ENCODE results near the gene IFT122. TPM values are rescaled to one million over a fixed set of nuclear protein-coding genes. Genes with fewer than 3 reads are reported as not detected.

Gene IFT122
- total RNA-seq, 2 experiments from 2014 or later: 27.8 to 32.4 TPM

- Mint-ChIP-seq H3K9me3 (no peaks in the 10 kb centered on the region), H3K4me3 (no peak overlapping the region), H3K27ac (no peak overlapping the region), H3K4me1 (ENCODE audit: low read depth) (no peaks in the 10 kb centered on the region), H3K27me3 (ENCODE audit: low read depth) (no peaks in the 10 kb centered on the region), H3K36me3 (ENCODE audit: low read depth) (no peaks in the 10 kb centered on the region)
- DNase-seq: no peak
- intact Hi-C loops (cut with micrococcal nuclease): no loop called here
- CTCF ChIA-PET: no interaction called here
These were observed 90.8 kb downstream of the IFT122 start for GRCh38 chr3:129530821-129531220.

- H3K27me3 Mint-ChIP-seq (ENCODE audit: low read depth): no peaks in the 10 kb centered on the region
- no peaks in the 10 kb centered on the region for H3K36me3 Mint-ChIP-seq (ENCODE audit: low read depth)
- H3K9me3 Mint-ChIP-seq: no peaks in the 10 kb centered on the region
- no peak for DNase-seq
- no peak overlapping the region for H3K27ac Mint-ChIP-seq
- intact Hi-C loops (cut with micrococcal nuclease): no loop called here
- no peak overlapping the region for H3K4me3 Mint-ChIP-seq
- CTCF ChIA-PET: no interaction called here
- no peaks in the 10 kb centered on the region for H3K4me1 Mint-ChIP-seq (ENCODE audit: low read depth)
These were observed 91.7 kb downstream of the IFT122 start for GRCh38 chr3:129531699-129532098.

- H3K4me3 Mint-ChIP-seq: no peak overlapping the region
- no peaks in the 10 kb centered on the region for H3K36me3 Mint-ChIP-seq (ENCODE audit: low read depth)
- no peaks in the 10 kb centered on the region for H3K27me3 Mint-ChIP-seq (ENCODE audit: low read depth)
- no peaks in the 10 kb centered on the region for H3K9me3 Mint-ChIP-seq
- CTCF ChIA-PET: interaction anchor here (0.6 to 0.7 kb wide), 2 partner anchors 15 to 320 kb away, joined by 3 read pairs; no protein-coding TSS in a partner anchor
- intact Hi-C loops (cut with micrococcal nuclease): no loop called here
- no peaks in the 10 kb centered on the region for H3K4me1 Mint-ChIP-seq (ENCODE audit: low read depth)
- no peak overlapping the region for H3K27ac Mint-ChIP-seq
- DNase-seq: no peak
These were observed 92.2 kb downstream of the IFT122 start for GRCh38 chr3:129532261-129532660.

- CTCF ChIA-PET: no interaction called here
- H3K27me3 Mint-ChIP-seq (ENCODE audit: low read depth): no peaks in the 10 kb centered on the region
- no peaks in the 10 kb centered on the region for H3K4me1 Mint-ChIP-seq (ENCODE audit: low read depth)
These were observed 93.4 kb downstream of the IFT122 start for GRCh38 chr3:129533406-129533805.

GRCh38 chr3:129534428-129535027 is 94.5 kb downstream of the IFT122 start:
- DNase-seq: no peak
- Mint-ChIP-seq H3K4me1 (ENCODE audit: low read depth) (no peaks in the 10 kb centered on the region), H3K4me3 (no peak overlapping the region), H3K27me3 (ENCODE audit: low read depth) (no peaks in the 10 kb centered on the region), H3K27ac (no peak overlapping the region), H3K9me3 (no peaks in the 10 kb centered on the region), H3K36me3 (ENCODE audit: low read depth) (no peaks in the 10 kb centered on the region)
- intact Hi-C loops (cut with micrococcal nuclease): no loop called here
- CTCF ChIA-PET: no interaction called here

More at GRCh38 chr3:129533406-129533805, 93.4 kb downstream of the IFT122 start:
- no peak for DNase-seq
- H3K36me3 Mint-ChIP-seq (ENCODE audit: low read depth): no peaks in the 10 kb centered on the region
- no peak overlapping the region for H3K27ac Mint-ChIP-seq
- intact Hi-C loops (cut with micrococcal nuclease): no loop called here
- no peak overlapping the region for H3K4me3 Mint-ChIP-seq
- H3K9me3 Mint-ChIP-seq: no peaks in the 10 kb centered on the region

- H3K27me3 Mint-ChIP-seq (ENCODE audit: low read depth): no peaks in the 10 kb centered on the region
- no peak overlapping the region for H3K4me3 Mint-ChIP-seq
- no peaks in the 10 kb centered on the region for H3K9me3 Mint-ChIP-seq
- DNase-seq: no peak
- CTCF ChIA-PET: interaction anchor here (0.6 kb wide), 1 partner anchor 462 kb away, joined by 3 read pairs; no protein-coding TSS in a partner anchor
- intact Hi-C loops (cut with micrococcal nuclease): no loop called here
- H3K4me1 Mint-ChIP-seq (ENCODE audit: low read depth): no peaks in the 10 kb centered on the region
- H3K27ac Mint-ChIP-seq: no peak overlapping the region
- no peaks in the 10 kb centered on the region for H3K36me3 Mint-ChIP-seq (ENCODE audit: low read depth)
These were observed 95.1 kb downstream of the IFT122 start for GRCh38 chr3:129535075-129535474.

GRCh38 chr3:129536374-129536667 is 96.3 kb downstream of the IFT122 start:
- no peaks in the 10 kb centered on the region for H3K9me3 Mint-ChIP-seq
- CTCF ChIA-PET: interaction anchor here (0.6 kb wide), 1 partner anchor 30 kb away, joined by 3 read pairs; no protein-coding TSS in a partner anchor

GRCh38 chr3:129536804-129537203 is 96.8 kb downstream of the IFT122 start:
- CTCF ChIA-PET: interaction anchor here (0.6 kb wide), 1 partner anchor 30 kb away, joined by 3 read pairs; no protein-coding TSS in a partner anchor

More at GRCh38 chr3:129536374-129536667, 96.3 kb downstream of the IFT122 start:
- intact Hi-C loops (cut with micrococcal nuclease): no loop called here
- no peak overlapping the region for H3K4me3 Mint-ChIP-seq
- no peaks in the 10 kb centered on the region for H3K36me3 Mint-ChIP-seq (ENCODE audit: low read depth)
- H3K4me1 Mint-ChIP-seq (ENCODE audit: low read depth): no peaks in the 10 kb centered on the region
- DNase-seq: no peak
- no peaks in the 10 kb centered on the region for H3K27me3 Mint-ChIP-seq (ENCODE audit: low read depth)
- H3K27ac Mint-ChIP-seq: no peak overlapping the region

GRCh38 chr3:129539206-129539605 is 99.2 kb downstream of the IFT122 start:
- no peaks in the 10 kb centered on the region for H3K36me3 Mint-ChIP-seq (ENCODE audit: low read depth)
- CTCF ChIA-PET: no interaction called here
- intact Hi-C loops (cut with micrococcal nuclease): no loop called here

More at GRCh38 chr3:129536804-129537203, 96.8 kb downstream of the IFT122 start:
- no peaks in the 10 kb centered on the region for H3K9me3 Mint-ChIP-seq
- H3K4me1 Mint-ChIP-seq (ENCODE audit: low read depth): no peaks in the 10 kb centered on the region
- H3K27ac Mint-ChIP-seq: no peak overlapping the region
- no peak for DNase-seq
- intact Hi-C loops (cut with micrococcal nuclease): no loop called here
- no peaks in the 10 kb centered on the region for H3K36me3 Mint-ChIP-seq (ENCODE audit: low read depth)
- H3K4me3 Mint-ChIP-seq: no peak overlapping the region
- H3K27me3 Mint-ChIP-seq (ENCODE audit: low read depth): no peaks in the 10 kb centered on the region

GRCh38 chr3:129540776-129541516 is 100.9 kb downstream of the IFT122 start:
- H3K36me3 Mint-ChIP-seq (ENCODE audit: low read depth): no peaks in the 10 kb centered on the region
- no peak overlapping the region for H3K4me3 Mint-ChIP-seq
- H3K27ac Mint-ChIP-seq: no peak overlapping the region
- H3K4me1 Mint-ChIP-seq (ENCODE audit: low read depth): no peaks in the 10 kb centered on the region
- intact Hi-C loops (cut with micrococcal nuclease): no loop called here
- no peaks in the 10 kb centered on the region for H3K9me3 Mint-ChIP-seq
- CTCF ChIA-PET: no interaction called here
- no peaks in the 10 kb centered on the region for H3K27me3 Mint-ChIP-seq (ENCODE audit: low read depth)
- DNase-seq: no peak

More at GRCh38 chr3:129539206-129539605, 99.2 kb downstream of the IFT122 start:
- no peak overlapping the region for H3K27ac Mint-ChIP-seq
- no peak overlapping the region for H3K4me3 Mint-ChIP-seq
- no peaks in the 10 kb centered on the region for H3K27me3 Mint-ChIP-seq (ENCODE audit: low read depth)
- no peaks in the 10 kb centered on the region for H3K9me3 Mint-ChIP-seq
- no peak for DNase-seq
- H3K4me1 Mint-ChIP-seq (ENCODE audit: low read depth): no peaks in the 10 kb centered on the region

- CTCF ChIA-PET: no interaction called here
- H3K4me3 Mint-ChIP-seq: no peak overlapping the region
- H3K9me3 Mint-ChIP-seq: no peaks in the 10 kb centered on the region
- H3K27ac Mint-ChIP-seq: no peak overlapping the region
- no peaks in the 10 kb centered on the region for H3K4me1 Mint-ChIP-seq (ENCODE audit: low read depth)
- no peak for DNase-seq
- H3K36me3 Mint-ChIP-seq (ENCODE audit: low read depth): no peaks in the 10 kb centered on the region
- intact Hi-C loops (cut with micrococcal nuclease): no loop called here
- no peaks in the 10 kb centered on the region for H3K27me3 Mint-ChIP-seq (ENCODE audit: low read depth)
These were observed 102.7 kb downstream of the IFT122 start for GRCh38 chr3:129542747-129543146.

GRCh38 chr3:129543156-129543790 is 103.2 kb downstream of the IFT122 start, which contains the start of gene H1-8:
TSS of gene H1-8 (plus strand) at chr3:129543175. CDS start at chr3:129543219, 44 bp downstream.
- H3K27ac Mint-ChIP-seq: no peak within 1 kb of the TSS
- H3K4me1 Mint-ChIP-seq (ENCODE audit: low read depth): no peaks in the 10 kb centered on the region
- no peaks in the 10 kb centered on the region for H3K36me3 Mint-ChIP-seq (ENCODE audit: low read depth)
- no peaks in the 10 kb centered on the region for H3K27me3 Mint-ChIP-seq (ENCODE audit: low read depth)
- no peak for DNase-seq
- H3K4me3 Mint-ChIP-seq: no peak within 1 kb of the TSS
- CTCF ChIA-PET: no interaction called here
- intact Hi-C loops (cut with micrococcal nuclease): no loop called here
- H3K9me3 Mint-ChIP-seq: no peaks in the 10 kb centered on the region

All from activated naive CD4-positive, alpha-beta T cell treated with anti-CD3 and anti-CD28 coated beads for 36 hours (primary cell).